Transverse colon (tissue), 4 donors: Measurements from ENCODE around the gene EYS. TPM values are rescaled to one million over a fixed set of nuclear protein-coding genes. Genes with fewer than 3 reads are reported as not detected.

Experiments
- DNase-seq: peaks from one replicate; pipeline ENCODE4 v3.0.0-alpha.2; 2019
- H3K27ac ChIP-seq, 4 donors: fragments of 200-600 bp; sonication (generic); 2 replicates each; pipeline ENCODE4 v1.5.1; 2016 to 2018; ENCODE audit warnings: inconsistent platforms in 4 of 4
- H3K27me3 ChIP-seq: fragments of 200-600 bp; sonication (generic); 2 replicates; pipeline ENCODE4 v1.5.1; 2017; ENCODE audit warnings: inconsistent platforms
- H3K36me3 ChIP-seq, 4 donors: fragments of 200-600 bp; sonication (generic); 2 replicates each; pipeline ENCODE4 v1.5.1; 2017 to 2019; ENCODE audit warnings: inconsistent platforms in 4 of 4
- H3K4me1 ChIP-seq, 4 donors: fragments of 200-600 bp; sonication (generic); 2 replicates each; pipeline ENCODE4 v1.5.1; 2017 to 2020; ENCODE audit warnings: inconsistent platforms in 4 of 4
- H3K4me3 ChIP-seq, 4 donors: fragments of 200-600 bp; sonication (generic); 1 replicate in 1 of 4; 2 replicates in 3 of 4; pipeline versions ENCODE4 v1.5.1 to v1.6.1; 2017 to 2019; ENCODE audit warnings: inconsistent platforms in 4 of 4
- H3K9me3 ChIP-seq, 2 donors: fragments of 200-600 bp; sonication (generic); 2 replicates each; pipeline ENCODE4 v1.5.1; 2017 to 2019; ENCODE audit warnings: inconsistent platforms in 2 of 2
- CTCF ChIP-seq, 5 experiments: fragments of 200-600 bp in 3 of 5; fragments of 450-650 bp in 2 of 5; sonication (generic) in 3 of 5; IDR thresholded peaks; 1 replicate in 2 of 5; 2 replicates in 3 of 5; pipeline ENCODE4 v1.5.1; 2016 to 2017; ENCODE audit warnings: antibody characterized with exemption in 5 of 5, inconsistent platforms in 3 of 5, mild to moderate bottlenecking in 2 of 5, moderate library complexity in 1 of 5
- EP300 ChIP-seq: sonication (generic); formaldehyde crosslinking; IDR thresholded peaks from one replicate; pipeline ENCODE4 v1.6.1; 2017; ENCODE audit warnings: antibody characterized with exemption, low read depth
- POLR2A ChIP-seq: fragments of 450-650 bp; IDR thresholded peaks from one replicate; pipeline ENCODE4 v1.6.1; 2016; ENCODE audit warnings: antibody characterized with exemption, mild to moderate bottlenecking, moderate library complexity
- POLR2AphosphoS5 ChIP-seq, 3 donors: sonication (generic); formaldehyde crosslinking; IDR thresholded peaks; one replicate each; pipeline ENCODE4 v1.6.1; 2016; ENCODE audit warnings: antibody characterized with exemption in 3 of 3
- WGBS, 2 donors: methylation state at CpG; one replicate each; pipeline ENCODE4 v1.1.5; 2018; ENCODE audit warnings: low coverage in 1 of 2; 5-methylcytosine and 5-hydroxymethylcytosine counted together
- in situ Hi-C, 4 donors: fragments of 200-750 bp; cut with MboI; loops; one replicate each; pipeline versions ENCODE4 v1.15.0 to v1.15.1; 2017; ENCODE audit warnings: low sequenced_read_pairs in 3 of 4, low pct_ligation_motif_present in 1 of 4, low pct_unique_long_range_greater_than_20kb in 1 of 4
- intact Hi-C: fragments of 100-400 bp; cut with DNase I; formaldehyde crosslinking; loops from one replicate; pipeline ENCODE4 v1.15.1; 2023; ENCODE audit warnings: low total_unique reads
- total RNA-seq, 4 donors: library from RNA; depleted of rRNA; stranded (reverse); fragments of >200 nt; gene quantifications; one replicate each; pipeline ENCODE4 v1.1.0, GENCODE V29; 2016

EYS gene
- total RNA-seq, 4 donors from 2014 or later = 0.41 TPM; not detected in 3

- Histone ChIP-seq H3K4me1 (no peaks in the 10 kb centered on the region), H3K27ac (no peak overlapping the region), H3K9me3 (no peaks in the 10 kb centered on the region), H3K4me3 (no peak overlapping the region), H3K27me3 (no peaks in the 10 kb centered on the region), H3K36me3 (no peaks in the 10 kb centered on the region)
- 59 to 65% methylated on average over 2 of the region's 2 CpGs for WGBS, 2 donors
- intact Hi-C loops (no loop called here), in situ Hi-C loops (no loop called here)
- TF ChIP-seq POLR2AphosphoS5 (IDR thresholded peaks at IDR 0.05) (no peak), POLR2A (no peak), EP300 (no peak)
- no peak for DNase-seq
These were observed 407.8 kb downstream of the EYS start for GRCh38 chr6:65299236-65299635.

- Histone ChIP-seq H3K27ac (no peak overlapping the region), H3K4me3 (no peak overlapping the region), H3K36me3 (no peaks in the 10 kb centered on the region), H3K4me1 (no peaks in the 10 kb centered on the region), H3K9me3 (no peaks in the 10 kb centered on the region), H3K27me3 (no peaks in the 10 kb centered on the region)
- no peak for TF ChIP-seq POLR2AphosphoS5 (IDR thresholded peaks at IDR 0.05)
- no peak for TF ChIP-seq POLR2A
- TF ChIP-seq CTCF (IDR thresholded peaks at IDR 0.05) = no peak
- no peak for TF ChIP-seq EP300
- in situ Hi-C loops = no loop called here
- 77 to 81% methylated on average over 4 of the region's 4 CpGs for WGBS, 2 donors
- intact Hi-C loops = no loop called here
- DNase-seq = no peak
These were observed 411.2 kb downstream of the EYS start for GRCh38 chr6:65295812-65296211.

- no peak overlapping the region for H3K4me3 ChIP-seq
- no peaks in the 10 kb centered on the region for H3K4me1 ChIP-seq
- intact Hi-C loops = no loop called here
- no peaks in the 10 kb centered on the region for H3K9me3 ChIP-seq
- no peak overlapping the region for H3K27ac ChIP-seq
- DNase-seq = no peak
- in situ Hi-C loops = no loop called here
- WGBS, 2 donors = 85 to 90% methylated on average over 2 of the region's 2 CpGs
- H3K36me3 ChIP-seq = no peaks in the 10 kb centered on the region
- no peaks in the 10 kb centered on the region for H3K27me3 ChIP-seq
- TF ChIP-seq EP300 (no peak), POLR2AphosphoS5 (IDR thresholded peaks at IDR 0.05) (no peak), POLR2A (no peak)
These were observed 417.5 kb downstream of the EYS start for GRCh38 chr6:65289491-65289890.

- intact Hi-C loops = no loop called here
- TF ChIP-seq EP300 = no peak
- no peak for TF ChIP-seq CTCF (IDR thresholded peaks at IDR 0.05)
- no peak for TF ChIP-seq POLR2AphosphoS5 (IDR thresholded peaks at IDR 0.05)
- TF ChIP-seq POLR2A = no peak
- no peak for DNase-seq
- Histone ChIP-seq H3K36me3 (no peaks in the 10 kb centered on the region), H3K4me3 (no peak overlapping the region), H3K27me3 (no peaks in the 10 kb centered on the region), H3K9me3 (no peaks in the 10 kb centered on the region), H3K27ac (no peak overlapping the region), H3K4me1 (no peaks in the 10 kb centered on the region)
- in situ Hi-C loops = no loop called here
These were observed 421.8 kb downstream of the EYS start for GRCh38 chr6:65285275-65285674.

- WGBS, 2 donors = 86% methylated on average over 3 of the region's 3 CpGs
- in situ Hi-C loops = no loop called here
- DNase-seq = no peak
These were observed 427.0 kb downstream of the EYS start for GRCh38 chr6:65280060-65280459.

GRCh38 chr6:65262241-65262640 is 444.8 kb downstream of the EYS start:
- H3K9me3 ChIP-seq = no peaks in the 10 kb centered on the region
- whole genome bisulfite sequencing, 2 donors = 73 to 78% methylated on average over 3 of the region's 3 CpGs
- H3K36me3 ChIP-seq = no peaks in the 10 kb centered on the region
- H3K27ac ChIP-seq = no peak overlapping the region
- DNase-seq = no peak
- intact Hi-C loops (no loop called here), in situ Hi-C loops (no loop called here)
- no peaks in the 10 kb centered on the region for H3K4me1 ChIP-seq
- no peak overlapping the region for H3K4me3 ChIP-seq
- H3K27me3 ChIP-seq = no peaks in the 10 kb centered on the region
- no peak for TF ChIP-seq POLR2A

More at GRCh38 chr6:65280060-65280459, 427.0 kb downstream of the EYS start:
- H3K4me1 ChIP-seq = no peaks in the 10 kb centered on the region
- H3K9me3 ChIP-seq = no peaks in the 10 kb centered on the region
- no peak overlapping the region for H3K27ac ChIP-seq
- no peak overlapping the region for H3K4me3 ChIP-seq
- intact Hi-C loops = no loop called here
- TF ChIP-seq POLR2A = no peak
- H3K27me3 ChIP-seq = no peaks in the 10 kb centered on the region
- no peaks in the 10 kb centered on the region for H3K36me3 ChIP-seq
